ENCODE results near the gene TEPSIN.

GRCh38 chr17:81231121-81231645, 7.7 kb downstream of the TEPSIN start:
- TF ChIP-seq CTCF (conservative IDR thresholded peaks at IDR 0.05 in 1 of 2, IDR thresholded peaks at IDR 0.05 in 1 of 2; ENCODE audit: extremely low read depth in 1 of 2, insufficient read depth in 1 of 2, low read depth in 1 of 2, low read length in 2 of 2): no peak
- TF ChIP-seq EZH2 (IDR thresholded peaks at IDR 0.05; ENCODE audit: borderline replicate concordance, low read length): no peak
